CD14-positive monocyte (primary cell): ENCODE data around the gene WDR7. TPM values are rescaled to one million over a fixed set of nuclear protein-coding genes. Genes with fewer than 3 reads are reported as not detected.
A peak's percentile ranks its signal among the peaks of the same experiment; 100 is the strongest.

ENCODE experiments used
- DNase-seq, 3 donors: peaks; one replicate each; pipeline ENCODE4 v3.0.0-alpha.2; 2011 to 2022
- H2AFZ ChIP-seq: 2 replicates; pipeline ENCODE4 v1.6.0; 2012; ENCODE audit warnings: mild to moderate bottlenecking, low read depth, low read length, inconsistent platforms; ENCODE audit not compliant: insufficient read depth, poor library complexity, severe bottlenecking
- H3K27ac ChIP-seq, 2 donors: 1 replicate in 1 of 2; 2 replicates in 1 of 2; pipeline ENCODE4 v1.5.1; 2012 to 2013; ENCODE audit warnings: low read length in 2 of 2, control low read depth in 1 of 2, inconsistent platforms in 1 of 2, low read depth in 1 of 2, mild to moderate bottlenecking in 1 of 2
- H3K27me3 ChIP-seq, 2 donors: one replicate each; pipeline versions ENCODE4 v1.6.0 to v1.6.1; 2011 to 2013; ENCODE audit warnings: low read length in 2 of 2; ENCODE audit not compliant: control insufficient read depth in 2 of 2, insufficient read depth in 2 of 2
- H3K36me3 ChIP-seq, 2 donors: replicated peaks in 1 of 2; 1 replicate in 1 of 2; 2 replicates in 1 of 2; pipeline versions ENCODE4 v1.5.1 to v1.6.1; 2012 to 2013; ENCODE audit warnings: low read length in 2 of 2, control low read depth in 1 of 2, inconsistent platforms in 1 of 2, mild to moderate bottlenecking in 1 of 2; ENCODE audit not compliant: insufficient read depth in 2 of 2, control insufficient read depth in 1 of 2
- H3K4me1 ChIP-seq, 2 donors: 1 replicate in 1 of 2; 2 replicates in 1 of 2; pipeline versions ENCODE4 v1.5.1 to v1.6.1; 2012 to 2013; ENCODE audit warnings: low read length in 2 of 2, control low read depth in 1 of 2, inconsistent platforms in 1 of 2, mild to moderate bottlenecking in 1 of 2, moderate library complexity in 1 of 2; ENCODE audit not compliant: insufficient read depth in 2 of 2, control insufficient read depth in 1 of 2
- H3K4me2 ChIP-seq: replicated peaks from 2 replicates; pipeline ENCODE3; 2012; ENCODE audit warnings: low read length, moderate library complexity, mild to moderate bottlenecking; ENCODE audit not compliant: poor library complexity, severe bottlenecking; ENCODE audit errors: extremely low read depth
- H3K4me3 ChIP-seq, 3 experiments: fragments of 200-600 bp in 1 of 3; sonication (generic) in 1 of 3; replicated peaks in 1 of 3; 1 replicate in 2 of 3; 2 replicates in 1 of 3; pipeline ENCODE4 v1.5.1; 2011 to 2013; ENCODE audit warnings: low read length in 3 of 3, mild to moderate bottlenecking in 3 of 3, control low read depth in 2 of 3, low read depth in 2 of 3, inconsistent platforms in 1 of 3, moderate library complexity in 1 of 3
- H3K79me2 ChIP-seq: 2 replicates; pipeline ENCODE4 v1.6.0; 2012; ENCODE audit warnings: mild to moderate bottlenecking, control low read depth, inconsistent platforms, low read length, moderate library complexity; ENCODE audit not compliant: insufficient read depth
- H3K9ac ChIP-seq: 2 replicates; pipeline ENCODE4 v1.6.0; 2017; ENCODE audit warnings: low read length, mild to moderate bottlenecking; ENCODE audit not compliant: insufficient read depth, poor library complexity, severe bottlenecking
- H3K9me3 ChIP-seq, 2 donors: replicated peaks in 1 of 2; 1 replicate in 1 of 2; 2 replicates in 1 of 2; pipeline versions ENCODE4 v1.5.1 to v1.6.1; 2012 to 2013; ENCODE audit warnings: low read length in 2 of 2, control low read depth in 1 of 2; ENCODE audit not compliant: control insufficient read depth in 1 of 2, insufficient read depth in 1 of 2
- H4K20me1 ChIP-seq: 2 replicates; pipeline ENCODE4 v1.6.0; 2012; ENCODE audit warnings: mild to moderate bottlenecking, low read length, control low read depth, moderate library complexity; ENCODE audit not compliant: insufficient read depth
- H3K27ac Mint-ChIP-seq, 7 donors: one replicate each; pipeline ENCODE4 v1.8.0; 2020; ENCODE audit warnings: mild to moderate bottlenecking in 7 of 7, mixed read lengths in 7 of 7, moderate library complexity in 6 of 7, inconsistent platforms in 2 of 7
- H3K27me3 Mint-ChIP-seq, 3 donors: one replicate each; pipeline ENCODE4 v1.8.0; 2021 to 2022; ENCODE audit warnings: low read depth in 3 of 3, mild to moderate bottlenecking in 3 of 3, mixed read lengths in 3 of 3, moderate library complexity in 3 of 3, inconsistent platforms in 1 of 3
- H3K36me3 Mint-ChIP-seq, 2 donors: one replicate each; pipeline ENCODE4 v1.8.0; 2020; ENCODE audit warnings: mixed read lengths in 2 of 2, inconsistent platforms in 1 of 2, mild to moderate bottlenecking in 1 of 2
- H3K4me1 Mint-ChIP-seq: one replicate; pipeline ENCODE4 v1.8.0; 2020; ENCODE audit warnings: mild to moderate bottlenecking, mixed read lengths
- H3K4me3 Mint-ChIP-seq, 2 donors: one replicate each; pipeline ENCODE4 v1.8.0; 2020; ENCODE audit warnings: mild to moderate bottlenecking in 2 of 2, mixed read lengths in 2 of 2, moderate library complexity in 1 of 2
- H3K9me3 Mint-ChIP-seq, 7 donors: one replicate each; pipeline ENCODE4 v1.8.0; 2020 to 2022; ENCODE audit warnings: mixed read lengths in 7 of 7, mild to moderate bottlenecking in 6 of 7, moderate library complexity in 6 of 7, inconsistent platforms in 2 of 7
- WGBS: methylation state at CpG from one replicate; pipeline ENCODE4 v1.1.5; 2013; ENCODE audit warnings: missing lambda C conversion rate; ENCODE audit not compliant: insufficient coverage; 5-methylcytosine and 5-hydroxymethylcytosine counted together
- intact Hi-C, 2 donors: fragments of 100-400 bp; cut with micrococcal nuclease; formaldehyde crosslinking; loops; one replicate each; pipeline versions ENCODE4 v1.15.0 to v1.15.1; 2023
- polyA plus RNA-seq, 3 donors: library from polyadenylated mRNA; depleted of rRNA in 1 of 3; unstranded in 2 of 3; stranded (reverse) in 1 of 3; fragments of 300-500 nt in 2 of 3; fragments of >200 nt in 1 of 3; fragmentation: Illumina TruSeq in 2 of 3; gene quantifications; 1 replicate in 2 of 3; 2 replicates in 1 of 3; pipeline ENCODE4 v1.2.3, GENCODE V29; 2012 to 2021
- TF ChIP-seq, protein P1 (sequence below): fragments of 200-600 bp; IDR thresholded peaks from one replicate; pipeline ENCODE4 v1.8.0; 2022; ENCODE audit warnings: antibody characterized with exemption, mild to moderate bottlenecking

Gene WDR7
- polyA plus RNA-seq, 3 donors: 9.1 to 23.6 (median 9.5) TPM

- peaks cover 28 to 35% of the 10 kb centered on the region in 2 donors for H3K36me3 ChIP-seq
- peaks cover 43 to 49% of the 10 kb centered on the region in 2 donors for H3K36me3 Mint-ChIP-seq
- H3K27ac Mint-ChIP-seq: no peak overlapping the region
These were observed 72.5 kb downstream of the WDR7 start for GRCh38 chr18:56723706-56724105.

GRCh38 chr18:56726906-56727305 is 75.7 kb downstream of the WDR7 start:
- Histone ChIP-seq H2AFZ (no peak overlapping the region), H3K9me3 (peaks cover 0 to 3% of the 10 kb centered on the region in 2 donors), H3K4me2 (no peak overlapping the region), H3K27ac (no peak overlapping the region), H3K4me3 (no peak overlapping the region), H3K9ac (no peak overlapping the region), H3K4me1 (no peaks in the 10 kb centered on the region), H3K79me2 (no peaks in the 10 kb centered on the region), H3K27me3 (no peaks in the 10 kb centered on the region), H4K20me1 (no peaks in the 10 kb centered on the region), H3K36me3 (peaks cover 25 to 26% of the 10 kb centered on the region in 2 donors)
- no peak overlapping the region for H3K4me3 Mint-ChIP-seq
- no peak for DNase-seq
- H3K9me3 Mint-ChIP-seq: peaks cover 0 to 11% (median 2%) of the 10 kb centered on the region in 7 donors
- WGBS: no CpG with 5 or more reads among the region's 2 CpGs
- TF ChIP-seq, protein P1, sequence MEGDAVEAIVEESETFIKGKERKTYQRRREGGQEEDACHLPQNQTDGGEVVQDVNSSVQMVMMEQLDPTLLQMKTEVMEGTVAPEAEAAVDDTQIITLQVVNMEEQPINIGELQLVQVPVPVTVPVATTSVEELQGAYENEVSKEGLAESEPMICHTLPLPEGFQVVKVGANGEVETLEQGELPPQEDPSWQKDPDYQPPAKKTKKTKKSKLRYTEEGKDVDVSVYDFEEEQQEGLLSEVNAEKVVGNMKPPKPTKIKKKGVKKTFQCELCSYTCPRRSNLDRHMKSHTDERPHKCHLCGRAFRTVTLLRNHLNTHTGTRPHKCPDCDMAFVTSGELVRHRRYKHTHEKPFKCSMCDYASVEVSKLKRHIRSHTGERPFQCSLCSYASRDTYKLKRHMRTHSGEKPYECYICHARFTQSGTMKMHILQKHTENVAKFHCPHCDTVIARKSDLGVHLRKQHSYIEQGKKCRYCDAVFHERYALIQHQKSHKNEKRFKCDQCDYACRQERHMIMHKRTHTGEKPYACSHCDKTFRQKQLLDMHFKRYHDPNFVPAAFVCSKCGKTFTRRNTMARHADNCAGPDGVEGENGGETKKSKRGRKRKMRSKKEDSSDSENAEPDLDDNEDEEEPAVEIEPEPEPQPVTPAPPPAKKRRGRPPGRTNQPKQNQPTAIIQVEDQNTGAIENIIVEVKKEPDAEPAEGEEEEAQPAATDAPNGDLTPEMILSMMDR: no peak
- intact Hi-C loops: no loop called here
- H3K36me3 Mint-ChIP-seq: peaks cover 49 to 52% of the 10 kb centered on the region in 2 donors
- no peaks in the 10 kb centered on the region for H3K4me1 Mint-ChIP-seq
- H3K27me3 Mint-ChIP-seq: peaks cover 0 to 2% (median 0%) of the 10 kb centered on the region in 3 donors
- H3K27ac Mint-ChIP-seq: peak overlapping the region in 1 of 7 donors; percentile 38

More at GRCh38 chr18:56723706-56724105, 72.5 kb downstream of the WDR7 start:
- Mint-ChIP-seq H3K4me1 (no peaks in the 10 kb centered on the region), H3K27me3 (peaks cover 0 to 2% (median 0%) of the 10 kb centered on the region in 3 donors), H3K9me3 (peaks cover 0 to 11% (median 2%) of the 10 kb centered on the region in 7 donors), H3K4me3 (no peak overlapping the region)
- H2AFZ ChIP-seq: no peak overlapping the region
- H3K4me2 ChIP-seq: no peak overlapping the region
- H3K9me3 ChIP-seq: peaks cover 0 to 3% of the 10 kb centered on the region in 2 donors
- H3K9ac ChIP-seq: no peak overlapping the region
- H3K27me3 ChIP-seq: no peaks in the 10 kb centered on the region
- WGBS: no CpG with 5 or more reads among the region's 2 CpGs
- no peak overlapping the region for H3K4me3 ChIP-seq
- no peaks in the 10 kb centered on the region for H4K20me1 ChIP-seq
- DNase-seq: no peak
- H3K27ac ChIP-seq: no peak overlapping the region
- H3K79me2 ChIP-seq: no peaks in the 10 kb centered on the region
- no peaks in the 10 kb centered on the region for H3K4me1 ChIP-seq
- TF ChIP-seq, protein P1: no peak
- intact Hi-C loops: no loop called here
